HEK293T (cell line): ENCODE data around the gene NAT9.

Source experiments
- ARNT ChIP-seq: fragments of 450-650 bp; IDR thresholded peaks from 2 replicates; pipeline ENCODE4 v1.6.1; 2017; ENCODE audit warnings: mild to moderate bottlenecking
- BHLHE40 ChIP-seq: fragments of 450-650 bp; IDR thresholded peaks from 2 replicates; pipeline ENCODE4 v1.6.1; 2016; ENCODE audit warnings: mild to moderate bottlenecking, moderate library complexity, borderline replicate concordance
- CTBP1 ChIP-seq: fragments of 450-650 bp; IDR thresholded peaks from 2 replicates; pipeline ENCODE4 v1.6.1; 2016; ENCODE audit warnings: borderline replicate concordance
- ELF4 ChIP-seq: fragments of 450-650 bp; IDR thresholded peaks from 2 replicates; pipeline ENCODE4 v1.6.1; 2017; ENCODE audit warnings: antibody characterized with exemption
- FOXA1 ChIP-seq: fragments of 450-650 bp; IDR thresholded peaks from 2 replicates; pipeline ENCODE4 v1.6.1; 2016; ENCODE audit warnings: mild to moderate bottlenecking
- FOXK2 ChIP-seq: fragments of 450-650 bp; IDR thresholded peaks from 2 replicates; pipeline ENCODE4 v1.6.1; 2016; ENCODE audit warnings: mild to moderate bottlenecking
- HDGF ChIP-seq: fragments of 450-650 bp; IDR thresholded peaks from 2 replicates; pipeline ENCODE4 v1.6.1; 2017; ENCODE audit warnings: antibody characterized with exemption, borderline replicate concordance
- L3MBTL2 ChIP-seq: fragments of 450-650 bp; conservative IDR thresholded peaks from 2 replicates; pipeline ENCODE4 v1.6.1; 2016; ENCODE audit warnings: mild to moderate bottlenecking
- LEF1 ChIP-seq: fragments of 450-650 bp; IDR thresholded peaks from 2 replicates; pipeline ENCODE4 v1.6.1; 2017; ENCODE audit warnings: mild to moderate bottlenecking, borderline replicate concordance
- SP1 ChIP-seq: fragments of 450-650 bp; IDR thresholded peaks from 2 replicates; pipeline ENCODE4 v1.6.1; 2017
- SUZ12 ChIP-seq: fragments of 450-650 bp; IDR thresholded peaks from 2 replicates; pipeline ENCODE4 v1.6.1; 2016; ENCODE audit warnings: mild to moderate bottlenecking
- TARDBP ChIP-seq: fragments of 450-650 bp; IDR thresholded peaks from 2 replicates; pipeline ENCODE4 v1.6.1; 2016
- ZNF384 ChIP-seq: fragments of 450-650 bp; IDR thresholded peaks from 2 replicates; pipeline ENCODE4 v1.6.1; 2016

GRCh38 chr17:74819801-74820436 is 43.8 kb upstream of the NAT9 start:
- TF ChIP-seq FOXA1 (no peak), ELF4 (no peak), FOXK2 (no peak), CTBP1 (no peak), SP1 (no peak), L3MBTL2 (no peak), ARNT (no peak), LEF1 (no peak), SUZ12 (no peak), TARDBP (no peak), HDGF (no peak), BHLHE40 (no peak), ZNF384 (no peak)
